ENCODE results near the gene INTS14. TPM values are rescaled to one million over a fixed set of nuclear protein-coding genes. Genes with fewer than 3 reads are reported as not detected.

The INTS14 gene
- total RNA-seq, 1 experiment from 2014 or later = 44.7 TPM

GRCh38 chr15:65650312-65651041 lies 39.5 kb upstream of the INTS14 start:
- TF ChIP-seq CTCF (conservative IDR thresholded peaks at IDR 0.05) = no peak
- no peak overlapping the region for H3K14ac ChIP-seq (ENCODE audit: insufficient read depth, low read length)
- H3K27ac Mint-ChIP-seq = no peak overlapping the region; a peak in 1 of 7 replicates

More at GRCh38 chr15:65650312-65651041, 39.5 kb upstream of the INTS14 start:
- Histone ChIP-seq H3K79me2 (ENCODE audit: insufficient read depth, low read length) (no peaks in the 10 kb centered on the region), H4K91ac (ENCODE audit: insufficient read length, low read depth, low read length) (no peak overlapping the region), H2AFZ (ENCODE audit: low read length) (no peak overlapping the region), H3K27me3 (ENCODE audit: insufficient read depth, low read length) (no peaks in the 10 kb centered on the region), H3K9ac (ENCODE audit: extremely low read depth, insufficient read length, low read length) (no peak overlapping the region), H3K23ac (ENCODE audit: insufficient read length, low read depth, low read length) (no peak overlapping the region), H2BK20ac (ENCODE audit: low read depth, low read length, poor library complexity, severe bottlenecking) (no peak overlapping the region), H3K79me1 (ENCODE audit: insufficient read depth, low read depth, low read length, poor library complexity, severe bottlenecking) (no peaks in the 10 kb centered on the region), H3K18ac (ENCODE audit: insufficient read length, low read depth, low read length) (no peak overlapping the region), H2BK5ac (ENCODE audit: insufficient read length, low read length) (no peak overlapping the region), H3K9me3 (ENCODE audit: control insufficient read depth, low read depth, low read length) (no peaks in the 10 kb centered on the region), H2BK120ac (ENCODE audit: low read depth, low read length, poor library complexity, severe bottlenecking) (no peak overlapping the region), H3K27ac (ENCODE audit: insufficient read length, low read depth, low read length) (no peak overlapping the region), H4K8ac (replicated peaks; ENCODE audit: insufficient read length, low read depth, low read length) (no peak overlapping the region), H3K4me1 (ENCODE audit: insufficient read depth, low read length) (0 out of 2 replicates have a peak, but pooled peaks cover 2% of the 10 kb centered on the region), H3K23me2 (ENCODE audit: insufficient read length, low read depth, low read length, poor library complexity, severe bottlenecking) (no peaks in the 10 kb centered on the region), H3K4me2 (ENCODE audit: insufficient read depth, insufficient read length, low read length) (no peak overlapping the region), H3K56ac (ENCODE audit: insufficient read length, low read depth, low read length) (no peak overlapping the region), H2BK12ac (ENCODE audit: insufficient read length, low read depth, low read length) (no peak overlapping the region), H2BK15ac (ENCODE audit: low read depth, low read length) (no peak overlapping the region), H3K4ac (ENCODE audit: low read depth, low read length) (no peak overlapping the region), H4K20me1 (ENCODE audit: control insufficient read depth, insufficient read depth, insufficient read length) (no peaks in the 10 kb centered on the region), H3T11ph (ENCODE audit: low read length) (no peak overlapping the region), H2AK5ac (ENCODE audit: insufficient read length, low read length) (no peak overlapping the region), H4K5ac (ENCODE audit: insufficient read length, low read depth, low read length) (no peak overlapping the region)
- DNase-seq = no peak
- H3K4me3 Mint-ChIP-seq = no peak overlapping the region
- peaks cover 6 to 12% of the 10 kb centered on the region in 2 experiments for H3K4me1 Mint-ChIP-seq
- H3K9me3 Mint-ChIP-seq = no peaks in the 10 kb centered on the region
- 100% methylated on average over 2 of the region's 12 CpGs for WGBS (ENCODE audit: extremely low coverage, insufficient read length, low lambda C conversion rate)
- no peaks in the 10 kb centered on the region for H3K27me3 Mint-ChIP-seq (ENCODE audit: low read depth)
- H3K36me3 Mint-ChIP-seq (ENCODE audit: insufficient read depth in 1 of 3, low read depth in 3 of 3) = no peaks in the 10 kb centered on the region
